Thyroid gland (tissue), 4 donors: Measurements from ENCODE around the gene PDE10A. TPM values are rescaled to one million over a fixed set of nuclear protein-coding genes. Genes with fewer than 3 reads are reported as not detected.
"Not testable (repeated sequence)": the region's sequence is repeated elsewhere in the genome, so short reads cannot be mapped to it uniquely, and the experiment has no call there.

ENCODE experiments used
- DNase-seq, 2 donors: peaks; one replicate each; pipeline ENCODE4 v3.0.0-alpha.2; 2019
- H3K27ac ChIP-seq, 3 donors: fragments of 200-600 bp; sonication (generic); 1 replicate in 2 of 3; 2 replicates in 1 of 3; pipeline ENCODE4 v1.5.1; 2016 to 2019; ENCODE audit warnings: mild to moderate bottlenecking in 1 of 3, moderate library complexity in 1 of 3
- H3K27me3 ChIP-seq: fragments of 200-600 bp; sonication (generic); one replicate; pipeline ENCODE4 v1.5.1; 2019
- H3K36me3 ChIP-seq, 2 donors: fragments of 200-600 bp; sonication (generic); one replicate each; pipeline ENCODE4 v1.5.1; 2016 to 2019
- H3K4me1 ChIP-seq, 2 donors: fragments of 200-600 bp; sonication (generic); one replicate each; pipeline ENCODE4 v1.5.1; 2017 to 2019
- H3K4me3 ChIP-seq, 3 donors: fragments of 200-600 bp; sonication (generic); replicated peaks in 1 of 3; 1 replicate in 2 of 3; 2 replicates in 1 of 3; pipeline ENCODE4 v1.5.1; 2016; ENCODE audit warnings: mild to moderate bottlenecking in 1 of 3
- H3K9me3 ChIP-seq: fragments of 200-600 bp; sonication (generic); one replicate; pipeline ENCODE4 v1.5.1; 2017
- CTCF ChIP-seq, 6 experiments: fragments of 200-600 bp in 3 of 6; fragments of 450-650 bp in 3 of 6; sonication (generic) in 3 of 6; IDR thresholded peaks; one replicate each; pipeline ENCODE4 v1.5.1; 2016 to 2019; ENCODE audit warnings: antibody characterized with exemption in 6 of 6, mild to moderate bottlenecking in 2 of 6, inconsistent platforms in 1 of 6, moderate library complexity in 1 of 6
- POLR2A ChIP-seq, 2 donors: fragments of 450-650 bp; IDR thresholded peaks; one replicate each; pipeline ENCODE4 v1.6.1; 2017; ENCODE audit warnings: antibody characterized with exemption in 2 of 2, mild to moderate bottlenecking in 2 of 2, moderate library complexity in 1 of 2
- WGBS, 2 donors: methylation state at CpG; one replicate each; pipeline ENCODE4 v1.1.5; 2017; 5-methylcytosine and 5-hydroxymethylcytosine counted together
- intact Hi-C: fragments of 100-400 bp; cut with DNase I; formaldehyde crosslinking; loops from one replicate; pipeline ENCODE4 v1.15.1; 2023
- total RNA-seq, 4 donors: library from RNA; depleted of rRNA; stranded (reverse); fragments of >200 nt; gene quantifications; one replicate each; pipeline ENCODE4 v1.2.3, GENCODE V29; 2016

Gene PDE10A
- total RNA-seq, 4 donors from 2014 or later: 17.1 to 25.9 (median 20.7) TPM

- TF ChIP-seq POLR2A (IDR thresholded peaks at IDR 0.05) (no peak), CTCF (IDR thresholded peaks at IDR 0.05) (no peak)
- H3K9me3 ChIP-seq: no peaks in the 10 kb centered on the region
These were observed 68.3 kb downstream of the PDE10A start for GRCh38 chr6:165594584-165595333.

GRCh38 chr6:165592947-165593346 lies 70.1 kb downstream of the PDE10A start:
- DNase-seq, intact Hi-C loops, H3K4me3 ChIP-seq, H3K9me3 ChIP-seq, H3K4me1 ChIP-seq, H3K27me3 ChIP-seq, H3K36me3 ChIP-seq, H3K27ac ChIP-seq: not testable (repeated sequence)
- 95 to 99% methylated on average over 4 of the region's 4 CpGs for WGBS, 2 donors

More at GRCh38 chr6:165594584-165595333, 68.3 kb downstream of the PDE10A start:
- Histone ChIP-seq H3K27ac (no peak overlapping the region), H3K27me3 (no peaks in the 10 kb centered on the region), H3K4me1 (peaks cover 13 to 15% of the 10 kb centered on the region in 2 donors), H3K4me3 (no peak overlapping the region), H3K36me3 (no peaks in the 10 kb centered on the region)
- 80 to 82% methylated on average over 7 of the region's 7 CpGs for WGBS, 2 donors
- intact Hi-C loops: no loop called here
- no peak for DNase-seq

GRCh38 chr6:165588515-165588914 lies 74.5 kb downstream of the PDE10A start:
- WGBS, 2 donors: 94 to 100% methylated on average over 1 of the region's 1 CpG
- H3K36me3 ChIP-seq: no peaks in the 10 kb centered on the region
- H3K27me3 ChIP-seq: no peaks in the 10 kb centered on the region
- no peak overlapping the region for H3K27ac ChIP-seq
- TF ChIP-seq POLR2A (IDR thresholded peaks at IDR 0.05) (no peak), CTCF (IDR thresholded peaks at IDR 0.05) (no peak)
- no peak overlapping the region for H3K4me3 ChIP-seq
- intact Hi-C loops: no loop called here
- H3K9me3 ChIP-seq: no peaks in the 10 kb centered on the region
- DNase-seq: no peak
- H3K4me1 ChIP-seq: peaks cover 0 to 9% of the 10 kb centered on the region in 2 donors

GRCh38 chr6:165587206-165587605 lies 75.8 kb downstream of the PDE10A start:
- Histone ChIP-seq H3K36me3 (no peaks in the 10 kb centered on the region), H3K9me3 (no peaks in the 10 kb centered on the region), H3K27ac (no peak overlapping the region), H3K4me1 (peaks cover 0 to 16% of the 10 kb centered on the region in 2 donors), H3K27me3 (no peaks in the 10 kb centered on the region), H3K4me3 (no peak overlapping the region)
- intact Hi-C loops: no loop called here
- TF ChIP-seq CTCF (IDR thresholded peaks at IDR 0.05) (no peak), POLR2A (IDR thresholded peaks at IDR 0.05) (no peak)
- no peak for DNase-seq
- 93 to 94% methylated on average over 5 of the region's 5 CpGs for WGBS, 2 donors

GRCh38 chr6:165586706-165587105 lies 76.3 kb downstream of the PDE10A start:
- Histone ChIP-seq H3K9me3 (no peaks in the 10 kb centered on the region), H3K27ac (no peak overlapping the region), H3K27me3 (no peaks in the 10 kb centered on the region), H3K4me1 (peaks cover 0 to 20% of the 10 kb centered on the region in 2 donors), H3K36me3 (no peaks in the 10 kb centered on the region), H3K4me3 (no peak overlapping the region)
- no peak for DNase-seq
- intact Hi-C loops: no loop called here
- TF ChIP-seq CTCF (IDR thresholded peaks at IDR 0.05) (no peak), POLR2A (IDR thresholded peaks at IDR 0.05) (no peak)
- 65 to 71% methylated on average over 3 of the region's 3 CpGs for WGBS, 2 donors
